Neural progenitor cell (in vitro differentiated cells): Measurements from ENCODE around the gene LRRC75A. TPM values are rescaled to one million over a fixed set of nuclear protein-coding genes. Genes with fewer than 3 reads are reported as not detected.
A peak's percentile ranks its signal among the peaks of the same experiment; 100 is the strongest.
"Not testable (repeated sequence)": the region's sequence is repeated elsewhere in the genome, so short reads cannot be mapped to it uniquely, and the experiment has no call there.

ENCODE experiments used
- DNase-seq: peaks from one replicate; pipeline ENCODE4 v3.0.0-alpha.2; 2016; ENCODE audit warnings: low spot score
- H2AFZ ChIP-seq: fragments of 200-600 bp; sonication (generic); replicated peaks from 2 replicates; pipeline ENCODE4 v1.6.1; 2016; ENCODE audit warnings: antibody characterized with exemption
- H3F3A ChIP-seq: fragments of 200-600 bp; sonication (generic); 2 replicates; pipeline ENCODE4 v1.6.1; 2016; ENCODE audit warnings: antibody characterized with exemption, low read depth
- H3K27ac ChIP-seq: fragments of 200-600 bp; sonication (generic); 2 replicates; pipeline ENCODE4 v1.5.1; 2016; ENCODE audit warnings: mild to moderate bottlenecking
- H3K27me3 ChIP-seq: fragments of 200-600 bp; sonication (generic); 2 replicates; pipeline ENCODE4 v1.6.1; 2016; ENCODE audit warnings: mild to moderate bottlenecking, moderate library complexity
- H3K36me3 ChIP-seq: fragments of 200-600 bp; sonication (generic); 2 replicates; pipeline ENCODE4 v1.5.1; 2016
- H3K4me1 ChIP-seq: fragments of 200-600 bp; sonication (generic); 2 replicates; pipeline ENCODE4 v1.6.1; 2016; ENCODE audit warnings: mixed run types
- H3K4me2 ChIP-seq: fragments of 200-600 bp; sonication (generic); 2 replicates; pipeline ENCODE4 v1.6.1; 2016
- H3K4me3 ChIP-seq: fragments of 200-600 bp; sonication (generic); 2 replicates; pipeline ENCODE4 v1.5.1; 2016
- H3K79me2 ChIP-seq: fragments of 200-600 bp; sonication (generic); 2 replicates; pipeline ENCODE4 v1.6.1; 2016; ENCODE audit warnings: low read depth
- H3K9ac ChIP-seq: fragments of 200-600 bp; sonication (generic); 2 replicates; pipeline ENCODE4 v1.6.1; 2016
- H3K9me3 ChIP-seq: fragments of 200-600 bp; sonication (generic); 2 replicates; pipeline ENCODE4 v1.5.1; 2016; ENCODE audit warnings: low read depth
- H4K20me1 ChIP-seq: fragments of 200-600 bp; sonication (generic); 2 replicates; pipeline ENCODE4 v1.6.1; 2016; ENCODE audit warnings: low read depth
- H3K27ac Mint-ChIP-seq: 3 replicates; pipeline ENCODE4 v1.8.0; 2021; ENCODE audit warnings: mixed read lengths
- H3K27me3 Mint-ChIP-seq: 2 replicates; pipeline ENCODE4 v1.8.0; 2022; ENCODE audit warnings: low read depth, mild to moderate bottlenecking, inconsistent platforms, moderate library complexity, mixed read lengths; ENCODE audit not compliant: insufficient read depth
- H3K36me3 Mint-ChIP-seq: 3 replicates; pipeline ENCODE4 v1.8.0; 2021; ENCODE audit warnings: mixed read lengths
- H3K4me1 Mint-ChIP-seq: 3 replicates; pipeline ENCODE4 v1.8.0; 2021; ENCODE audit warnings: mixed read lengths
- H3K4me3 Mint-ChIP-seq: 3 replicates; pipeline ENCODE4 v1.8.0; 2021; ENCODE audit warnings: mild to moderate bottlenecking, moderate library complexity, mixed read lengths
- H3K9me3 Mint-ChIP-seq: 3 replicates; pipeline ENCODE4 v1.8.0; 2020; ENCODE audit warnings: mixed read lengths
- CTCF ChIP-seq: fragments of 200-600 bp; sonication (generic); IDR thresholded peaks from 2 replicates; pipeline ENCODE4 v1.5.1; 2017; ENCODE audit warnings: antibody characterized with exemption, mild to moderate bottlenecking
- EZH2 ChIP-seq: fragments of 200-600 bp; sonication (generic); IDR thresholded peaks from 2 replicates; pipeline ENCODE4 v1.6.1; 2017; ENCODE audit warnings: antibody characterized with exemption, mild to moderate bottlenecking, moderate library complexity
- EZH2phosphoT487 ChIP-seq: fragments of 200-600 bp; sonication (generic); IDR thresholded peaks from 2 replicates; pipeline ENCODE4 v1.6.1; 2017; ENCODE audit warnings: antibody characterized with exemption
- total RNA-seq: library from RNA; depleted of rRNA; stranded (reverse); fragments of >200 nt; gene quantifications from 2 replicates; pipeline ENCODE4 v1.2.3, GENCODE V29; 2015; ENCODE audit warnings: low replicate concordance

LRRC75A gene
- total RNA-seq, 1 donor from 2014 or later = 4.0 TPM

- Histone ChIP-seq H3K4me2 (peak overlapping the region; percentile 98), H2AFZ (no peak overlapping the region), H4K20me1 (peaks cover 83% of the 10 kb centered on the region), H3K27ac (peak overlapping the region; percentile 64), H3K9me3 (no peaks in the 10 kb centered on the region), H3K4me1 (peaks cover 32% of the 10 kb centered on the region), H3K4me3 (no peak overlapping the region), H3K27me3 (no peaks in the 10 kb centered on the region), H3K9ac (peak overlapping the region; percentile 19), H3K79me2 (peaks cover 61% of the 10 kb centered on the region), H3F3A (peaks cover 66% of the 10 kb centered on the region), H3K36me3 (peaks cover 6% of the 10 kb centered on the region)
- H3K36me3 Mint-ChIP-seq = peaks cover 33% of the 10 kb centered on the region
- H3K4me3 Mint-ChIP-seq = no peak overlapping the region
- no peaks in the 10 kb centered on the region for H3K9me3 Mint-ChIP-seq
- peaks cover 10% of the 10 kb centered on the region for H3K27me3 Mint-ChIP-seq
- no peak for DNase-seq
- peaks cover 39% of the 10 kb centered on the region for H3K4me1 Mint-ChIP-seq
- no peak for TF ChIP-seq EZH2
- TF ChIP-seq CTCF = no peak
- TF ChIP-seq EZH2phosphoT487 = no peak
- H3K27ac Mint-ChIP-seq = no peak overlapping the region
Observed at GRCh38 chr17:16442594-16443510, 49.1 kb downstream of the LRRC75A start.

GRCh38 chr17:16442141-16442540 lies 49.9 kb downstream of the LRRC75A start:
- Histone ChIP-seq H3K4me2 (peak overlapping the region; percentile 98), H3K9me3 (no peaks in the 10 kb centered on the region), H3K4me1 (peaks cover 32% of the 10 kb centered on the region), H2AFZ (no peak overlapping the region), H3K27ac (peak overlapping the region; percentile 64), H3K27me3 (no peaks in the 10 kb centered on the region), H3K79me2 (peaks cover 61% of the 10 kb centered on the region), H3F3A (peaks cover 64% of the 10 kb centered on the region), H3K4me3 (no peak overlapping the region), H3K36me3 (peaks cover 6% of the 10 kb centered on the region), H3K9ac (peak overlapping the region; percentile 19), H4K20me1 (peaks cover 76% of the 10 kb centered on the region)
- peaks cover 30% of the 10 kb centered on the region for H3K36me3 Mint-ChIP-seq
- TF ChIP-seq EZH2phosphoT487 (no peak), CTCF (no peak), EZH2 (no peak)
- H3K27ac Mint-ChIP-seq = no peak overlapping the region
- DNase-seq = peak; percentile 23
- H3K4me3 Mint-ChIP-seq = peak overlapping the region; percentile 44
- peaks cover 43% of the 10 kb centered on the region for H3K4me1 Mint-ChIP-seq
- peaks cover 10% of the 10 kb centered on the region for H3K27me3 Mint-ChIP-seq
- H3K9me3 Mint-ChIP-seq = no peaks in the 10 kb centered on the region

- Mint-ChIP-seq H3K4me3 (peak overlapping the region; percentile 99), H3K36me3 (peaks cover 27% of the 10 kb centered on the region), H3K4me1 (peaks cover 48% of the 10 kb centered on the region), H3K27me3 (peaks cover 9% of the 10 kb centered on the region), H3K27ac (no peak overlapping the region), H3K9me3 (no peaks in the 10 kb centered on the region)
- Histone ChIP-seq H3F3A (peaks cover 64% of the 10 kb centered on the region), H4K20me1 (peaks cover 66% of the 10 kb centered on the region), H3K79me2 (peaks cover 61% of the 10 kb centered on the region), H3K4me3 (peak overlapping the region; percentile 77), H3K36me3 (peaks cover 6% of the 10 kb centered on the region), H3K27ac (peak overlapping the region; percentile 64), H2AFZ (no peak overlapping the region), H3K27me3 (no peaks in the 10 kb centered on the region), H3K9ac (no peak overlapping the region), H3K4me1 (peaks cover 32% of the 10 kb centered on the region), H3K4me2 (peak overlapping the region; percentile 98), H3K9me3 (no peaks in the 10 kb centered on the region)
- TF ChIP-seq EZH2 = no peak
- TF ChIP-seq CTCF = no peak
- no peak for TF ChIP-seq EZH2phosphoT487
- DNase-seq = no peak
Observed at GRCh38 chr17:16440901-16441629, 50.9 kb downstream of the LRRC75A start.

- Mint-ChIP-seq H3K4me3 (peak overlapping the region; percentile 99), H3K36me3 (peaks cover 24% of the 10 kb centered on the region), H3K27ac (peak overlapping the region; percentile 50), H3K4me1 (peaks cover 49% of the 10 kb centered on the region)
- H3K27me3 ChIP-seq, H3K36me3 ChIP-seq, H3K9me3 Mint-ChIP-seq, H3K27me3 Mint-ChIP-seq, H2AFZ ChIP-seq, DNase-seq, H3K9me3 ChIP-seq: not testable (repeated sequence)
- peaks cover 32% of the 10 kb centered on the region for H3K4me1 ChIP-seq
- H3K79me2 ChIP-seq = peaks cover 56% of the 10 kb centered on the region
- H3K4me2 ChIP-seq = peak overlapping the region; percentile 98
- H3F3A ChIP-seq = peaks cover 60% of the 10 kb centered on the region
- peak overlapping the region; percentile 77 for H3K4me3 ChIP-seq
- peaks cover 59% of the 10 kb centered on the region for H4K20me1 ChIP-seq
- peak overlapping the region; percentile 71 for H3K9ac ChIP-seq
- peak overlapping the region; percentile 15 for H3K27ac ChIP-seq
Observed at GRCh38 chr17:16440354-16440753, 51.6 kb downstream of the LRRC75A start.
